Caco-2 (cell line): ENCODE data around the gene MTA3. TPM values are rescaled to one million over a fixed set of nuclear protein-coding genes. Genes with fewer than 3 reads are reported as not detected.

Experiments
- Bru-seq: library from RNA; stranded (reverse); fragments of 400-500 nt; gene quantifications from one replicate; lab custom pipeline; 2021; lab: Mats Ljungman, UMichigan
- BruChase-seq, 2 experiments: library from RNA; stranded (reverse); fragments of 400-500 nt; gene quantifications; one replicate each; lab custom pipeline; 2021; lab: Mats Ljungman, UMichigan
- BruUV-seq: library from RNA; stranded (reverse); fragments of 400-500 nt; replicated peaks from 2 replicates; lab custom pipeline; 2021; lab: Mats Ljungman, UMichigan
- CTCF ChIA-PET: fragments of 300-600 bp; sonication (Branson Sonifier 250); formaldehyde crosslinking; loops from one replicate; lab custom pipeline; 2022; ENCODE audit warnings: antibody characterized with exemption; lab: Charles Lee
- POLR2A ChIA-PET: fragments of 300-600 bp; sonication (Branson Sonifier 250); formaldehyde crosslinking; loops from one replicate; lab custom pipeline; 2022; ENCODE audit warnings: antibody characterized with exemption; lab: Charles Lee
- DNase-seq, 2 experiments: peaks; one replicate each; pipeline versions ENCODE4 v3.0.0 to v3.0.0-alpha.2; 2020 to 2022
- H3K27me3 ChIP-seq: replicated peaks from 2 replicates; pipeline ENCODE4 v1.6.0; 2011; ENCODE audit warnings: low read length; ENCODE audit not compliant: control insufficient read depth, insufficient read depth
- H3K36me3 ChIP-seq: 2 replicates; pipeline ENCODE4 v1.5.1; 2011; ENCODE audit warnings: low read length; ENCODE audit not compliant: control insufficient read depth, insufficient read depth
- H3K4me1 ChIP-seq: fragments of 250-450 bp; sonication (Bioruptor Pico); 2 replicates; pipeline ENCODE4 v1.5.1; 2020; ENCODE audit warnings: mild to moderate bottlenecking
- H3K4me3 ChIP-seq: 2 replicates; pipeline ENCODE4 v1.5.1; 2011; ENCODE audit warnings: low read depth, mild to moderate bottlenecking, control low read depth, low read length
- H3K9me3 ChIP-seq: fragments of 250-450 bp; sonication (Bioruptor Pico); 2 replicates; pipeline ENCODE4 v1.5.1; 2020; ENCODE audit warnings: mild to moderate bottlenecking, moderate library complexity
- H3K27ac Mint-ChIP-seq: one replicate; pipeline ENCODE4 v1.8.0; 2022; ENCODE audit warnings: mixed read lengths; ENCODE audit not compliant: unreplicated experiment
- H3K27me3 Mint-ChIP-seq: one replicate; pipeline ENCODE4 v1.8.0; 2022; ENCODE audit warnings: mixed read lengths; ENCODE audit not compliant: insufficient read depth, unreplicated experiment
- H3K36me3 Mint-ChIP-seq: one replicate; pipeline ENCODE4 v1.8.0; 2022; ENCODE audit warnings: mild to moderate bottlenecking, mixed read lengths; ENCODE audit not compliant: insufficient read depth, unreplicated experiment
- H3K4me1 Mint-ChIP-seq: one replicate; pipeline ENCODE4 v1.8.0; 2022; ENCODE audit warnings: low read depth, mixed read lengths; ENCODE audit not compliant: unreplicated experiment
- H3K4me3 Mint-ChIP-seq: one replicate; pipeline ENCODE4 v1.8.0; 2022; ENCODE audit warnings: mild to moderate bottlenecking, moderate library complexity, mixed read lengths; ENCODE audit not compliant: unreplicated experiment
- H3K9me3 Mint-ChIP-seq: one replicate; pipeline ENCODE4 v1.8.0; 2022; ENCODE audit warnings: mixed read lengths; ENCODE audit not compliant: unreplicated experiment
- CTCF ChIP-seq, 2 experiments: fragments of 200-600 bp in 1 of 2; IDR thresholded peaks; 1 replicate in 1 of 2; 2 replicates in 1 of 2; pipeline versions ENCODE4 v1.5.1 to v1.8.0; 2011 to 2022; ENCODE audit warnings: antibody characterized with exemption in 1 of 2, control low read depth in 1 of 2, inconsistent platforms in 1 of 2, low read depth in 1 of 2, low read length in 1 of 2, mild to moderate bottlenecking in 1 of 2, moderate library complexity in 1 of 2; ENCODE audit not compliant: insufficient read depth in 1 of 2, severe bottlenecking in 1 of 2, unreplicated experiment in 1 of 2
- intact Hi-C: fragments of 100-400 bp; cut with micrococcal nuclease; formaldehyde crosslinking; loops from one replicate; pipeline ENCODE4 v1.10.0; 2022; ENCODE audit not compliant: unreplicated experiment
- long read RNA-seq: library from polyadenylated mRNA; stranded (forward); transcript quantifications from one replicate; pipeline ENCODE4 v2.0.0, GENCODE V29; 2022
- total RNA-seq: library from RNA; stranded (reverse); gene quantifications from 2 replicates; pipeline ENCODE4 v1.2.3, GENCODE V29; 2022

MTA3 gene
- 85.4 and 85.7 TPM in 2 replicates for total RNA-seq
- Bru-seq, nascent RNA, result percentile 73 among the genes with signal in this experiment
- percentile 65 among the genes with signal in this experiment for BruChase-seq, experiment 1, labeled RNA remaining after a 2-hour chase
- percentile 67 among the genes with signal in this experiment for BruChase-seq, experiment 2, labeled RNA remaining after a 6-hour chase
- long read RNA-seq, transcript MTA3-204 (14 exons, 2,041 nt), result major isoform, 23 of 70 reads
- long read RNA-seq, transcript MTA3-205 (14 exons, 2,202 nt), result minor isoform, 20 of 70 reads
- long read RNA-seq, partial matches to known transcripts, result 13 of 70 reads
- long read RNA-seq, other reads (novel, unspliced or antisense), result 11 of 70 reads

DNA sequence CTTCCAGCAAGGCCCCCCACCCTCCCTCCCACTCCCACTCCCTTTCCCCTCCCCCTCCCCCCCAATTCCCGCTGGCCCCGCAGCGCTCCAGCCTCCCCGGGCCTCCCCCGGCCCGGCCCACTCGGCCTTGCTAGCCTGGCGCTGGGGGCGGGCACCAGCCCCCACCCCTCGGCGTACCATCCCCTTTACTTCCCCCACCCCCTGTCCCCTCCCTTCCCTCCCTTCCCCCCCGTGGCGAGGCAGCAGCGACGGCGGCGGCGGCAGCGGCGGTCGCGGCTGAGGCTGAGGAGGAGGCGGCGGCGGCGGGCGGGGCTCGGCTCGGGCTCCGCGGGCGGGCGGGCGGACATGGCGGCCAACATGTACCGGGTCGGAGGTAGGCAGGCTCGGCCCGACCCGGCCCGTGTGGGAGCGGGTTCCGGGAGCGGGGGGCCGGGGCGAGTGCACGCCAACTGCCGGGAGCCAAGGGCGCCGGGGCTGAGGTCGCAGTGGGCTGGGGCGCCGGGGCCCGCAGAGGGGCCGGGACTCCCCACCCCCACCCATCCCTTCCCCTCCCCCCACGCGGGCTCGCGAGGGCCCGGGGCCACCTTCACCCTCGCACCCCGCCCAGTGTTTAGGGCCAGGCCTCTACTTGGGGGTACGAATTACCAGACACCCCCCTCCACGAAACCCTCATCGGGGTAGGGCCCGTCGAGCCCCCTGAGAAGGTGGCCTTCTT is at the start of gene MTA3:
TSS of gene MTA3 (plus strand) at position 232 of the 715 bp plus-strand sequence. CDS start at position 346, 114 bp downstream.
- POLR2A ChIA-PET, result no interaction called here
- no peaks in the 10 kb centered on the region for H3K9me3 Mint-ChIP-seq
- no TSS peak for BruUV-seq
- TF ChIP-seq CTCF (IDR thresholded peaks at IDR 0.05; ENCODE audit: insufficient read depth in 1 of 2, low read depth in 1 of 2, low read length in 1 of 2, severe bottlenecking in 1 of 2, unreplicated experiment in 1 of 2), result no peak
- H3K4me3 ChIP-seq, result peak within 1 kb of the TSS; percentile 95
- H3K36me3 ChIP-seq, result no peaks in the 10 kb centered on the region
- H3K27me3 Mint-ChIP-seq, result no peaks in the 10 kb centered on the region
- H3K4me1 Mint-ChIP-seq, result peaks cover 22% of the 10 kb centered on the region
- intact Hi-C loops, result no loop called here
- peaks cover 40% of the 10 kb centered on the region for H3K36me3 Mint-ChIP-seq
- peaks cover 20% of the 10 kb centered on the region for H3K4me1 ChIP-seq
- DNase-seq, result peak; percentile 73 to 82
- H3K4me3 Mint-ChIP-seq, result peak within 1 kb of the TSS; percentile 88
- H3K27me3 ChIP-seq, result no peaks in the 10 kb centered on the region
- CTCF ChIA-PET, result interaction anchor here (0.8 kb wide), 1 partner anchor 95 kb away, joined by 3 read pairs; no protein-coding TSS in a partner anchor
- no peaks in the 10 kb centered on the region for H3K9me3 ChIP-seq
- peak within 1 kb of the TSS; percentile 86 for H3K27ac Mint-ChIP-seq

DNA sequence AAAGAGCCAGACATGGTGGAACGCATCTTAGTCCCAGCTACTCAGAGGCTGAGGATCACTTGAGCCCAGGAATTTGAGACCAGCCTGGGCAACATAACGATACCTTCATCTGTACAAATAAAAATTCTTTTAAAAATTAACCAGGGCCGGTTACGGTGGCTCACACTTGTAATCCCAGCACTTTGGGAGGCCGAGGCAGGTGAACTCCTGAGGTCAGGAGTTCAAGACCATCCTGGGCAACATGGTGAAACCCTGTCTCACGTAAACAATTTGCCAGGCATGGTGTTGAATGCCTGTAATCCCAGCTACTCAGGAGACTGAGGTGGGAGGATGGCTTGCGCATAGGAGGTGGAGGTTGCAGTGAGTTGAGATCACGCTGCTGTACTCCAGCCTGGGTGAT is 48.8 kb upstream of the MTA3 start:
- no TSS peak for BruUV-seq
- no peaks in the 10 kb centered on the region for H3K27me3 ChIP-seq
- H3K4me3 Mint-ChIP-seq, result no peak overlapping the region
- no peaks in the 10 kb centered on the region for H3K27me3 Mint-ChIP-seq
- ChIA-PET POLR2A (no interaction called here), CTCF (no interaction called here)
- peaks cover 6% of the 10 kb centered on the region for H3K36me3 Mint-ChIP-seq
- intact Hi-C loops, result no loop called here
- DNase-seq, result no peak
- no peaks in the 10 kb centered on the region for H3K36me3 ChIP-seq
- no peaks in the 10 kb centered on the region for H3K4me1 Mint-ChIP-seq
- no peak overlapping the region for H3K4me3 ChIP-seq
- no peaks in the 10 kb centered on the region for H3K4me1 ChIP-seq
- H3K27ac Mint-ChIP-seq, result no peak overlapping the region
- TF ChIP-seq CTCF (IDR thresholded peaks at IDR 0.05; ENCODE audit: insufficient read depth in 1 of 2, low read depth in 1 of 2, low read length in 1 of 2, severe bottlenecking in 1 of 2, unreplicated experiment in 1 of 2), result no peak
- peaks cover 15% of the 10 kb centered on the region for H3K9me3 Mint-ChIP-seq
- no peaks in the 10 kb centered on the region for H3K9me3 ChIP-seq

DNA sequence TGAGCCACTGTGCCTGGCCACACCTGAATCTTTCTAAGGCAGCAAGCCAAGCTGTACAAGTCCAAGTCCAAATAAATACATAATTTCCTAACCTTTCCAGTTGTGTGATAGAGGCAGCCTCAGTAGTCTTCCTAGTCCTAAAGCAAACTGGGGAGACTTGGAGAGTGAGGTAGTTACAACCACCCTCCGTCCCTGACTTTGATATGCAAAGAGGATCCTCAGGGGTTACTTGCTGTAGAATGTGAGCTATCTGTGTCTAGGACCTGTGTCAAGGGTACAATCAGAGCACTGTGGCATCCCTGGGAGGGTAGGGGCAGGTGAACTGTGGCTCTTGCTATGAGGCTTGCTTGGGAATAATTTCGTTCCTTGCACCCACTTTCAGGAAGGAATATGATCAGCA is 46.4 kb upstream of the MTA3 start:
- Histone ChIP-seq H3K9me3 (no peaks in the 10 kb centered on the region), H3K4me3 (no peak overlapping the region), H3K27me3 (no peaks in the 10 kb centered on the region), H3K36me3 (no peaks in the 10 kb centered on the region), H3K4me1 (no peaks in the 10 kb centered on the region)
- Mint-ChIP-seq H3K36me3 (peaks cover 6% of the 10 kb centered on the region), H3K9me3 (peaks cover 15% of the 10 kb centered on the region), H3K4me1 (no peaks in the 10 kb centered on the region), H3K4me3 (no peak overlapping the region), H3K27me3 (no peaks in the 10 kb centered on the region), H3K27ac (no peak overlapping the region)
- ChIA-PET CTCF (no interaction called here), POLR2A (interaction anchor here (0.6 kb wide), 1 partner anchor 38 kb away, joined by 5 read pairs; no protein-coding TSS in a partner anchor)
- TF ChIP-seq CTCF (IDR thresholded peaks at IDR 0.05; ENCODE audit: insufficient read depth in 1 of 2, low read depth in 1 of 2, low read length in 1 of 2, severe bottlenecking in 1 of 2, unreplicated experiment in 1 of 2), result no peak
- no peak for DNase-seq
- intact Hi-C loops, result no loop called here
- BruUV-seq, result no TSS peak
